ENCODE measurements around the gene DDI2.
"Not testable (repeated sequence)": the region's sequence is repeated elsewhere in the genome, so short reads cannot be mapped to it uniquely, and the experiment has no call there.

DDI2 gene

GRCh38 chr1:15583016-15583706, 34.1 kb upstream of the DDI2 start:
- FAIRE-seq (no peak), DNase-seq (ENCODE audit: insufficient read length) (no peak)
- TF ChIP-seq POLR2A (IDR thresholded peaks at IDR 0.05; ENCODE audit: low read depth, low read length) = no peak
- no peak for TF ChIP-seq TAF1 (IDR thresholded peaks at IDR 0.05; ENCODE audit: borderline replicate concordance, low read depth, low read length)
- no peak for TF ChIP-seq POLR2AphosphoS5 (IDR thresholded peaks at IDR 0.05; ENCODE audit: low read depth, low read length)

- peak; percentile 74 for DNase-seq (ENCODE audit: insufficient read length)
- TF ChIP-seq TAF1 (IDR thresholded peaks at IDR 0.05; ENCODE audit: borderline replicate concordance, low read depth, low read length) = no peak
- peak; percentile 45; the same call in 1 of the 2 replicates for TF ChIP-seq POLR2AphosphoS5 (IDR thresholded peaks at IDR 0.05; ENCODE audit: low read depth, low read length)
- TF ChIP-seq POLR2A (IDR thresholded peaks at IDR 0.05; ENCODE audit: low read depth, low read length) = no peak; the same call in 1 of the 2 replicates
- peak; percentile 24 for FAIRE-seq
Observed at GRCh38 chr1:15584489-15585363, 32.5 kb upstream of the DDI2 start, which contains the start of gene AGMAT. Gene AGMAT, minus strand, starts transcription at chr1:15585051. Its CDS starts 84 bp downstream, at chr1:15584967.

GRCh38 chr1:15592285-15592684, 25.0 kb upstream of the DDI2 start:
- FAIRE-seq (no peak), DNase-seq (ENCODE audit: insufficient read length) (no peak)
- TF ChIP-seq TAF1 (IDR thresholded peaks at IDR 0.05; ENCODE audit: borderline replicate concordance, low read depth, low read length) = no peak
- TF ChIP-seq POLR2A (IDR thresholded peaks at IDR 0.05; ENCODE audit: low read depth, low read length) = no peak
- no peak for TF ChIP-seq POLR2AphosphoS5 (IDR thresholded peaks at IDR 0.05; ENCODE audit: low read depth, low read length)

GRCh38 chr1:15595809-15596617, 21.2 kb upstream of the DDI2 start:
- DNase-seq (ENCODE audit: insufficient read length) = no peak
- TF ChIP-seq POLR2A (IDR thresholded peaks at IDR 0.05; ENCODE audit: low read depth, low read length) (no peak), POLR2AphosphoS5 (IDR thresholded peaks at IDR 0.05; ENCODE audit: low read depth, low read length) (no peak), TAF1 (IDR thresholded peaks at IDR 0.05; ENCODE audit: borderline replicate concordance, low read depth, low read length) (no peak)
- FAIRE-seq = no peak

- TF ChIP-seq POLR2A (IDR thresholded peaks at IDR 0.05; ENCODE audit: low read depth, low read length) (no peak), POLR2AphosphoS5 (IDR thresholded peaks at IDR 0.05; ENCODE audit: low read depth, low read length) (no peak), TAF1 (IDR thresholded peaks at IDR 0.05; ENCODE audit: borderline replicate concordance, low read depth, low read length) (no peak)
- no peak for DNase-seq (ENCODE audit: insufficient read length)
Observed at GRCh38 chr1:15598436-15598835, 18.8 kb upstream of the DDI2 start.

GRCh38 chr1:15603050-15603965, 13.9 kb upstream of the DDI2 start:
- FAIRE-seq (peak; percentile 88), DNase-seq (ENCODE audit: insufficient read length) (peak; percentile 91)
- TF ChIP-seq TAF1 (IDR thresholded peaks at IDR 0.05; ENCODE audit: borderline replicate concordance, low read depth, low read length) (no peak), POLR2A (IDR thresholded peaks at IDR 0.05; ENCODE audit: low read depth, low read length) (no peak), POLR2AphosphoS5 (IDR thresholded peaks at IDR 0.05; ENCODE audit: low read depth, low read length) (no peak)

More at GRCh38 chr1:15598436-15598835, 18.8 kb upstream of the DDI2 start:
- no peak for FAIRE-seq

- not testable (repeated sequence) for DNase-seq (ENCODE audit: insufficient read length); FAIRE-seq
Observed at GRCh38 chr1:15603966-15604282, 13.3 kb upstream of the DDI2 start.

- not testable (repeated sequence) for FAIRE-seq; DNase-seq (ENCODE audit: insufficient read length)
Observed at GRCh38 chr1:15604400-15604799, 12.9 kb upstream of the DDI2 start.

- no peak for TF ChIP-seq POLR2AphosphoS5 (IDR thresholded peaks at IDR 0.05; ENCODE audit: low read depth, low read length)
- TF ChIP-seq TAF1 (IDR thresholded peaks at IDR 0.05; ENCODE audit: borderline replicate concordance, low read depth, low read length) = no peak
- TF ChIP-seq POLR2A (IDR thresholded peaks at IDR 0.05; ENCODE audit: low read depth, low read length) = no peak
Observed at GRCh38 chr1:15605398-15606383, 11.6 kb upstream of the DDI2 start.

GRCh38 chr1:15609631-15610030, 7.6 kb upstream of the DDI2 start:
- no peak for FAIRE-seq
- DNase-seq (ENCODE audit: insufficient read length) = no peak
- TF ChIP-seq POLR2A (IDR thresholded peaks at IDR 0.05; ENCODE audit: low read depth, low read length) (no peak), POLR2AphosphoS5 (IDR thresholded peaks at IDR 0.05; ENCODE audit: low read depth, low read length) (no peak), TAF1 (IDR thresholded peaks at IDR 0.05; ENCODE audit: borderline replicate concordance, low read depth, low read length) (no peak)

More at GRCh38 chr1:15605398-15606383, 11.6 kb upstream of the DDI2 start:
- FAIRE-seq (no peak), DNase-seq (ENCODE audit: insufficient read length) (no peak)

All from GM12892 (cell line).